Globus pallidus (tissue), 1 donor: ENCODE results near the gene VPS33B.

ENCODE experiments used
- DNase-seq: peaks from one replicate; pipeline ENCODE4 v3.0.0-alpha.2; 2015; ENCODE audit warnings: low spot score

VPS33B gene

GRCh38 chr15:90949979-90950675 lies 72.3 kb downstream of the VPS33B start:
- no peak for DNase-seq
